ENCODE measurements around the gene SOD1. TPM values are rescaled to one million over a fixed set of nuclear protein-coding genes. Genes with fewer than 3 reads are reported as not detected.
"Not testable (repeated sequence)": the region's sequence is repeated elsewhere in the genome, so short reads cannot be mapped to it uniquely, and the experiment has no call there.

The SOD1 gene
- total and polyA plus RNA-seq, 2 of the 13 experiments (the other 11 are each of a cell fraction or from before 2014, with no cell fraction given), result 317 to 537 TPM

DNA sequence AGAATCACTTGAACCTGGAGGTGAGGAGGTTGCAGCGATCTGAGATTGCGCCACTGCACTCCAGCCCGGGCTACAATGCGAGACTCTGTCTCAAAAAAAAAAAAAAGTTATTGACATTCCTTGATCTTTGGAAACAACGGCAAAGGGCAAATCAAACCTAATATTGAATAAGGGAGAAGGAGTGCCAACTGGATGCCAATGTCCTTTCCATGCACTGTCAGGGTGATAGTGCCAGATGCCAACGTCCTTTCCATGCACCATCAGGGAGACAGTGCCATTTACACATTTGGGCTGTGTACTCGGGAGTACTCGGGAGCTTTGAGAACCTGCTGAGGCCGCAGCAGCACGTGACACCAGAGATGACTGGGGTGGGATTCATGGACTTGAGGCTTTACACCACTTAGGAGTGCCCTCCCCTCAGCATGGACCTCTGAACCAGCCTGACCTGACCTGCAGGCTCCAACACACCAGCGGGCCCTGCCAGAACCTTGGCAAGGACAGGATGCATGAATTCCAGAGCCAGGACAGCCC lies 34.5 kb upstream of the SOD1 start (continued):
- no peak for TF ChIP-seq PAX8 (CRISPR knock-in tag; IDR thresholded peaks at IDR 0.05; ENCODE audit: borderline replicate concordance)

GRCh38 chr21:31629972-31630711 lies 29.4 kb upstream of the SOD1 start:
- Histone ChIP-seq H3K4me3 (replicated peaks in 1 of 3; ENCODE audit: insufficient read depth in 1 of 3, low read depth in 2 of 3, low read length in 3 of 3) (no peak overlapping the region), H2AFZ (ENCODE audit: low read length) (no peak overlapping the region), H3K27ac (ENCODE audit: extremely low read length, insufficient read depth, low read length) (no peak overlapping the region), H3K9ac (ENCODE audit: insufficient read depth, low read depth, low read length) (no peak overlapping the region), H3K4me1 (ENCODE audit: insufficient read depth, low read length) (peaks cover 2% of the 10 kb centered on the region), H4K20me1 (ENCODE audit: insufficient read depth, low read length) (no peaks in the 10 kb centered on the region), H3K36me3 (replicated peaks in 1 of 2; ENCODE audit: control insufficient read depth in 1 of 2, insufficient read depth in 2 of 2, low read length in 2 of 2) (no peaks in the 10 kb centered on the region), H3K79me2 (ENCODE audit: insufficient read depth, low read length) (no peaks in the 10 kb centered on the region), H3K9me3 (ENCODE audit: low read length) (no peaks in the 10 kb centered on the region), H3K27me3 (ENCODE audit: control insufficient read depth in 1 of 2, insufficient read depth in 2 of 2, low read length in 2 of 2) (no peaks in the 10 kb centered on the region), H3K4me2 (ENCODE audit: low read depth, low read length) (no peak overlapping the region)
- WGBS (ENCODE audit: low lambda C conversion rate), result 44% methylated on average over 8 of the region's 8 CpGs
- BruUV-seq (replicated peaks), result no TSS peak
- POLR2A ChIA-PET, result no interaction called here
- DNase-seq (ENCODE audit: low spot score) (peak; percentile 3), ATAC-seq (no peak; the same call in 2 of the 3 replicates), FAIRE-seq (no peak)
- CTCF ChIA-PET (ENCODE audit: low intra/inter-chr PET ratio, low total read pairs), result no interaction called here
- intact Hi-C loops (cut with micrococcal nuclease; ENCODE audit: unreplicated experiment), result no loop called here
- in situ Hi-C loops (cut with HindIII; ENCODE audit: extremely low pct_ligation_motif_present, low pct_unique_long_range_greater_than_20kb), result no loop called here
- TF ChIP-seq FOSL2 (CRISPR knock-in tag; IDR thresholded peaks at IDR 0.05) (peak; percentile 77), FOXA3 (CRISPR knock-in tag; IDR thresholded peaks at IDR 0.05) (no peak)

DNA sequence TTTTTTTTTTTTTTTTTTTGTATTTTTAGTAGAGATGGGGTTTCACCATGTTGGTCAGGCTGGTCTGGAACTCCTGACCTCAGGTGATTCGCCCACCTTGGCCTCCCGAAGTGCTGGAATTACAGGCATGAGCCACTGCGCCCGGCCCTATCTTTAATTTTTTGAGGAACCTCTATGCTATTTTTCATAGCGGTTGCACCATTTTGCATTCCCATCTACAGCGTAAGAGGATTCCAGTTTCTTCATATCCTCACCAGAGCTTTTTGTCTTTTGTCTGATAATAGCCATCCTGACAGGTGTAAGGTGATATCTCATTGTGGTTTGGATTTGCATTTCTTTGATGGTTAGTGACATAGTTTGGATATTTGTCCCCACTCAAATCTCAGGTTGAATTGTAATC lies 27.6 kb upstream of the SOD1 start:
- H3K4me3 ChIP-seq (replicated peaks in 1 of 3; ENCODE audit: insufficient read depth in 1 of 3, low read depth in 2 of 3, low read length in 3 of 3); H3K9me3 ChIP-seq (ENCODE audit: low read length); FAIRE-seq; BruUV-seq (replicated peaks); in situ Hi-C loops (cut with HindIII; ENCODE audit: extremely low pct_ligation_motif_present, low pct_unique_long_range_greater_than_20kb); H3K36me3 ChIP-seq (replicated peaks in 1 of 2; ENCODE audit: control insufficient read depth in 1 of 2, insufficient read depth in 2 of 2, low read length in 2 of 2); H3K79me2 ChIP-seq (ENCODE audit: insufficient read depth, low read length); POLR2A ChIA-PET; H3K27me3 ChIP-seq (ENCODE audit: control insufficient read depth in 1 of 2, insufficient read depth in 2 of 2, low read length in 2 of 2); H3K9ac ChIP-seq (ENCODE audit: insufficient read depth, low read depth, low read length); H2AFZ ChIP-seq (ENCODE audit: low read length); H3K4me1 ChIP-seq (ENCODE audit: insufficient read depth, low read length); H3K27ac ChIP-seq (ENCODE audit: extremely low read length, insufficient read depth, low read length); H4K20me1 ChIP-seq (ENCODE audit: insufficient read depth, low read length); CTCF ChIA-PET (ENCODE audit: low intra/inter-chr PET ratio, low total read pairs); ATAC-seq; DNase-seq (ENCODE audit: low spot score); H3K4me2 ChIP-seq (ENCODE audit: low read depth, low read length); intact Hi-C loops (cut with micrococcal nuclease; ENCODE audit: unreplicated experiment): not testable (repeated sequence)
- 67% methylated on average over 6 of the region's 6 CpGs for WGBS (ENCODE audit: low lambda C conversion rate)
